ENCODE data around the gene COX14.

- TF ChIP-seq CTCF (conservative IDR thresholded peaks at IDR 0.05) = no peak
- no peak for TF ChIP-seq ZFX (IDR thresholded peaks at IDR 0.05)
Observed at GRCh38 chr12:50065726-50066310, 46.2 kb upstream of the COX14 start.
